GM12878 (cell line): ENCODE data around the gene PDE1C. TPM values are rescaled to one million over a fixed set of nuclear protein-coding genes. Genes with fewer than 3 reads are reported as not detected.

Experiments
- ATAC-seq: fragments of 200-7000 bp; cut with Tn5 transposase; 3 replicates; pipeline ENCODE4 v1.9.1; 2020; ENCODE audit warnings: mild to moderate bottlenecking, moderate library complexity
- BruUV-seq: library from RNA; stranded (reverse); fragments of 400-500 nt; replicated peaks from 2 replicates; lab custom pipeline; 2021; lab: Mats Ljungman, UMichigan
- CTCF ChIA-PET: fragments of 300-600 bp; sonication (Branson Sonifier 250); formaldehyde crosslinking; extraction: SDS; loops from one replicate; lab custom pipeline; 2021; ENCODE audit warnings: inconsistent platforms; lab: Yijun Ruan, JAX
- POLR2A ChIA-PET: fragments of 350-600 bp; formaldehyde crosslinking; extraction: SDS; loops from one replicate; lab custom pipeline; 2021; ENCODE audit warnings: inconsistent platforms; lab: Charles Lee
- RAD21 ChIA-PET: fragments of 300-600 bp; sonication (Branson Sonifier 250); formaldehyde crosslinking; loops from one replicate; lab custom pipeline; 2023; ENCODE audit warnings: antibody characterized with exemption; ENCODE audit not compliant: unreplicated experiment; lab: Charles Lee
- SMC1A ChIA-PET: fragments of 300-600 bp; sonication (Branson Sonifier 250); formaldehyde crosslinking; loops from one replicate; lab custom pipeline; 2023; ENCODE audit not compliant: unreplicated experiment, uncharacterized antibody; lab: Charles Lee
- DNase-seq: peaks from one replicate; pipeline ENCODE4 v3.0.0-alpha.2; 2011; ENCODE audit warnings: low read depth, low spot score
- FAIRE-seq: peaks from 3 replicates; lab custom pipeline; 2011; peaks lifted over from hg19 to GRCh38; lab: Jason Lieb, UNC
- H2AFZ ChIP-seq: 2 replicates; pipeline ENCODE4 v1.6.0; 2011; ENCODE audit warnings: low read depth, low read length, control low read depth; ENCODE audit not compliant: control insufficient read depth
- H3K27ac ChIP-seq: 2 replicates; pipeline ENCODE4 v1.5.1; 2011; ENCODE audit warnings: control low read depth; ENCODE audit not compliant: control insufficient read depth, insufficient read depth
- H3K27me3 ChIP-seq, 2 experiments: replicated peaks in 1 of 2; 2 replicates each; pipeline versions ENCODE4 v1.6.0 to v1.6.1; 2011; ENCODE audit warnings: low read length in 1 of 2; ENCODE audit not compliant: control insufficient read depth in 2 of 2, insufficient read depth in 2 of 2
- H3K36me3 ChIP-seq, 2 experiments: 2 replicates each; pipeline ENCODE4 v1.5.1; 2011; ENCODE audit warnings: low read length in 1 of 2; ENCODE audit not compliant: control insufficient read depth in 2 of 2, insufficient read depth in 2 of 2
- H3K4me1 ChIP-seq: 2 replicates; pipeline ENCODE4 v1.6.1; 2011; ENCODE audit warnings: mild to moderate bottlenecking, low read length, moderate library complexity, mixed read lengths; ENCODE audit not compliant: control insufficient read depth, insufficient read depth
- H3K4me2 ChIP-seq: 2 replicates; pipeline ENCODE4 v1.6.0; 2011; ENCODE audit warnings: control low read depth; ENCODE audit not compliant: control insufficient read depth, insufficient read depth
- H3K4me3 ChIP-seq: fragments of 200-600 bp; sonication (generic); 2 replicates; pipeline ENCODE4 v1.5.1; 2016
- H3K79me2 ChIP-seq: 2 replicates; pipeline ENCODE4 v1.6.0; 2011; ENCODE audit warnings: low read length; ENCODE audit not compliant: control insufficient read depth, insufficient read depth
- H3K9ac ChIP-seq: 2 replicates; pipeline ENCODE4 v1.8.0; 2011; ENCODE audit warnings: low read length, control low read depth, mixed read lengths; ENCODE audit not compliant: control insufficient read depth, insufficient read depth
- H3K9me3 ChIP-seq: replicated peaks from 3 replicates; pipeline ENCODE4 v1.5.1; 2011; ENCODE audit warnings: mild to moderate bottlenecking, low read length; ENCODE audit not compliant: control insufficient read depth, insufficient read depth
- H4K20me1 ChIP-seq: 2 replicates; pipeline ENCODE4 v1.6.0; 2011; ENCODE audit not compliant: control insufficient read depth, insufficient read depth
- ATF7 ChIP-seq: fragments of 450-650 bp; IDR thresholded peaks from 2 replicates; pipeline ENCODE4 v1.6.1; 2016; ENCODE audit warnings: low read depth, mild to moderate bottlenecking
- BHLHE40 ChIP-seq, 2 experiments: fragments of 450-650 bp in 1 of 2; IDR thresholded peaks; 2 replicates each; pipeline ENCODE4 v1.6.1; 2011 to 2017; ENCODE audit warnings: low read depth in 2 of 2, borderline replicate concordance in 1 of 2, improper control_type of control experiment in 1 of 2, low read length in 1 of 2, mild to moderate bottlenecking in 1 of 2
- BRCA1 ChIP-seq: IDR thresholded peaks from 2 replicates; pipeline ENCODE4 v1.6.1; 2011; ENCODE audit warnings: low read depth, low read length, improper control_type of control experiment
- CBX5 ChIP-seq: sonication (generic); IDR thresholded peaks from 2 replicates; pipeline ENCODE4 v1.6.1; 2016; ENCODE audit warnings: low read depth, moderate library complexity, mild to moderate bottlenecking, inconsistent platforms
- DPF2 ChIP-seq: fragments of 450-650 bp; IDR thresholded peaks from 2 replicates; pipeline ENCODE4 v1.6.1; 2017; ENCODE audit warnings: mild to moderate bottlenecking
- IKZF1 ChIP-seq: fragments of 450-650 bp; conservative IDR thresholded peaks from 2 replicates; pipeline ENCODE4 v1.6.1; 2017; ENCODE audit warnings: antibody characterized with exemption, mild to moderate bottlenecking
- IKZF2 ChIP-seq, 2 experiments: fragments of 450-650 bp; IDR thresholded peaks; 2 replicates each; pipeline ENCODE4 v1.6.1; 2017; ENCODE audit warnings: mild to moderate bottlenecking in 2 of 2, moderate library complexity in 2 of 2
- MTA2 ChIP-seq: fragments of 450-650 bp; IDR thresholded peaks from 2 replicates; pipeline ENCODE4 v1.6.1; 2016; ENCODE audit warnings: low read depth, mild to moderate bottlenecking, moderate library complexity
- NFIC ChIP-seq: IDR thresholded peaks from 2 replicates; pipeline ENCODE4 v1.6.1; 2012; ENCODE audit warnings: low read depth, mild to moderate bottlenecking, inconsistent platforms, low read length, moderate library complexity
- POLR2AphosphoS5 ChIP-seq: IDR thresholded peaks from 2 replicates; pipeline ENCODE4 v1.6.1; 2011; ENCODE audit warnings: mild to moderate bottlenecking, low read length, inconsistent platforms
- SREBF1 ChIP-seq: IDR thresholded peaks from 2 replicates; pipeline ENCODE4 v1.6.1; 2012; ENCODE audit warnings: mild to moderate bottlenecking, low read length
- TCF12 ChIP-seq: IDR thresholded peaks from 2 replicates; pipeline ENCODE4 v1.6.1; 2011; ENCODE audit warnings: low read depth, mild to moderate bottlenecking, low read length
- ZBTB40 ChIP-seq: fragments of 450-650 bp; IDR thresholded peaks from 2 replicates; pipeline ENCODE4 v1.6.1; 2016; ENCODE audit warnings: mild to moderate bottlenecking, moderate library complexity, borderline replicate concordance
- ZNF24 ChIP-seq: fragments of 450-650 bp; IDR thresholded peaks from 2 replicates; pipeline ENCODE4 v1.6.1; 2017; ENCODE audit warnings: antibody characterized with exemption, mild to moderate bottlenecking
- WGBS: methylation state at CpG from one replicate; pipeline ENCODE4 v1.1.6; 2016; ENCODE audit warnings: low lambda C conversion rate; ENCODE audit not compliant: insufficient replicate concordance, insufficient coverage; ENCODE audit errors: missing lambda C conversion rate; 5-methylcytosine and 5-hydroxymethylcytosine counted together
- in situ Hi-C: fragments of 300-500 bp; cut with MboI; formaldehyde crosslinking; loops from 9 replicates; pipeline ENCODE4 v1.14.3; 2018; ENCODE audit warnings: mixed read lengths
- intact Hi-C: fragments of 100-400 bp; cut with micrococcal nuclease; formaldehyde crosslinking; loops from one replicate; pipeline ENCODE4 v1.14.2; 2022; ENCODE audit not compliant: unreplicated experiment
- polyA plus RNA-seq, 11 experiments: library from polyadenylated mRNA; depleted of rRNA in 4 of 11; unstranded in 6 of 11; stranded (reverse) in 5 of 11; fragments of >200 nt; fragmentation: Nextera tagmentation in 4 of 11; fragmentation: Illumina TruSeq in 1 of 11; extraction: Ambion mirVana in 4 of 11; extraction: Trizol in 1 of 11; gene quantifications; 1 replicate in 1 of 11; 2 replicates in 10 of 11; pipeline versions ENCODE4 v1.2.1 to v1.2.3, GENCODE V29; 2011 to 2016; ENCODE audit warnings: inconsistent platforms in 2 of 11, missing spikeins in 2 of 11, low read depth in 1 of 11
- total RNA-seq, 4 experiments: library from RNA; depleted of rRNA in 3 of 4; stranded (reverse); fragments of >200 nt in 3 of 4; fragmentation: Illumina TruSeq in 1 of 4; extraction: Trizol in 1 of 4; gene quantifications; 2 replicates each; pipeline versions ENCODE4 v1.2.1 to v1.2.3, GENCODE V29; 2013 to 2021
- TF ChIP-seq, protein P1 (sequence below): fragments of 450-650 bp; conservative IDR thresholded peaks from 2 replicates; pipeline ENCODE4 v1.6.1; 2017; ENCODE audit warnings: mild to moderate bottlenecking, moderate library complexity

The PDE1C gene
- total and polyA plus RNA-seq, 10 of the 15 experiments (the other 5 are each of a cell fraction or from before 2014, with no cell fraction given): 0.29 to 2.3 (median 0.70) TPM

- H3K9me3 ChIP-seq: no peaks in the 10 kb centered on the region; the same call in 2 of the 3 replicates
- no peaks in the 10 kb centered on the region for H3K79me2 ChIP-seq
- no peak overlapping the region for H2AFZ ChIP-seq
- ChIA-PET CTCF (interaction anchor here (0.8 to 2.1 kb wide), 5 partner anchors 19 to 165 kb away, joined by 3 to 5 read pairs (median 5); no protein-coding TSS in a partner anchor), RAD21 (interaction anchor here (1.0 to 1.4 kb wide), 7 partner anchors 26 to 256 kb away, joined by 3 to 8 read pairs (median 3); no protein-coding TSS in a partner anchor)
- H4K20me1 ChIP-seq: no peaks in the 10 kb centered on the region
- in situ Hi-C loops: no loop called here
- H3K4me1 ChIP-seq: no peaks in the 10 kb centered on the region
- H3K27me3 ChIP-seq: no peaks in the 10 kb centered on the region
- no peak overlapping the region for H3K4me3 ChIP-seq
- no peaks in the 10 kb centered on the region for H3K36me3 ChIP-seq
- no TSS peak for BruUV-seq
- FAIRE-seq (no peak), DNase-seq (no peak), ATAC-seq (peak; percentile 80)
- H3K27ac ChIP-seq: no peak overlapping the region
- H3K9ac ChIP-seq: no peak overlapping the region
- 3% methylated on average over 1 of the region's 1 CpG for WGBS
- TF ChIP-seq, protein P1, sequence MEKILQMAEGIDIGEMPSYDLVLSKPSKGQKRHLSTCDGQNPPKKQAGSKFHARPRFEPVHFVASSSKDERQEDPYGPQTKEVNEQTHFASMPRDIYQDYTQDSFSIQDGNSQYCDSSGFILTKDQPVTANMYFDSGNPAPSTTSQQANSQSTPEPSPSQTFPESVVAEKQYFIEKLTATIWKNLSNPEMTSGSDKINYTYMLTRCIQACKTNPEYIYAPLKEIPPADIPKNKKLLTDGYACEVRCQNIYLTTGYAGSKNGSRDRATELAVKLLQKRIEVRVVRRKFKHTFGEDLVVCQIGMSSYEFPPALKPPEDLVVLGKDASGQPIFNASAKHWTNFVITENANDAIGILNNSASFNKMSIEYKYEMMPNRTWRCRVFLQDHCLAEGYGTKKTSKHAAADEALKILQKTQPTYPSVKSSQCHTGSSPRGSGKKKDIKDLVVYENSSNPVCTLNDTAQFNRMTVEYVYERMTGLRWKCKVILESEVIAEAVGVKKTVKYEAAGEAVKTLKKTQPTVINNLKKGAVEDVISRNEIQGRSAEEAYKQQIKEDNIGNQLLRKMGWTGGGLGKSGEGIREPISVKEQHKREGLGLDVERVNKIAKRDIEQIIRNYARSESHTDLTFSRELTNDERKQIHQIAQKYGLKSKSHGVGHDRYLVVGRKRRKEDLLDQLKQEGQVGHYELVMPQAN: no peak
- peak in 1 of 2 experiments; percentile 21; a peak in 2 of 4 replicates for TF ChIP-seq IKZF2 (IDR thresholded peaks at IDR 0.05)
- no peak for TF ChIP-seq ZNF24
- TF ChIP-seq ATF7: 0 out of 2 replicates have a peak, but pooled peaks have one; percentile 19
- TF ChIP-seq POLR2AphosphoS5: no peak
- no peak for TF ChIP-seq BRCA1
- peak; percentile 29; the same call in 1 of the 2 replicates for TF ChIP-seq IKZF1
- 0 out of 2 replicates have a peak, but pooled peaks have one; percentile 14 for TF ChIP-seq MTA2
- 0 out of 2 replicates have a peak, but pooled peaks have one; percentile 22 for TF ChIP-seq DPF2
- no peak for TF ChIP-seq CBX5
- no peak for TF ChIP-seq NFIC
- no peak for TF ChIP-seq ZBTB40
- no peak for TF ChIP-seq SREBF1
- TF ChIP-seq BHLHE40 (IDR thresholded peaks at IDR 0.05; ENCODE audit: borderline replicate concordance in 1 of 2, low read depth in 2 of 2, low read length in 1 of 2): peak in 1 of 2 experiments; percentile 12; a peak in 1 of 4 replicates
- TF ChIP-seq TCF12: no peak
- TF ChIP-seq, all 136 proteins: peak for 6
- SMC1A ChIA-PET: interaction anchor here (0.6 to 5.0 kb wide), 16 partner anchors 9 to 165 kb away, joined by 3 to 22 read pairs (median 4); no protein-coding TSS in a partner anchor
- POLR2A ChIA-PET: interaction anchor here (0.8 to 1.2 kb wide), 2 partner anchors 55 to 74 kb away, joined by 3 read pairs; no protein-coding TSS in a partner anchor
- no peak overlapping the region for H3K4me2 ChIP-seq
- intact Hi-C loops: no loop called here
Observed at GRCh38 chr7:31948029-31948428, 122.2 kb downstream of the PDE1C start.
